Caco-2 (cell line): ENCODE results near the gene ATF6. TPM values are rescaled to one million over a fixed set of nuclear protein-coding genes. Genes with fewer than 3 reads are reported as not detected.

Source experiments
- BruUV-seq: library from RNA; stranded (reverse); fragments of 400-500 nt; replicated peaks from 2 replicates; lab custom pipeline; 2021; lab: Mats Ljungman, UMichigan
- CTCF ChIA-PET: fragments of 300-600 bp; sonication (Branson Sonifier 250); formaldehyde crosslinking; loops from one replicate; lab custom pipeline; 2022; ENCODE audit warnings: antibody characterized with exemption; lab: Charles Lee
- POLR2A ChIA-PET: fragments of 300-600 bp; sonication (Branson Sonifier 250); formaldehyde crosslinking; loops from one replicate; lab custom pipeline; 2022; ENCODE audit warnings: antibody characterized with exemption; lab: Charles Lee
- DNase-seq, 2 experiments: peaks; one replicate each; pipeline versions ENCODE4 v3.0.0 to v3.0.0-alpha.2; 2020 to 2022
- H3K27me3 ChIP-seq: replicated peaks from 2 replicates; pipeline ENCODE4 v1.6.0; 2011; ENCODE audit warnings: low read length; ENCODE audit not compliant: control insufficient read depth, insufficient read depth
- H3K36me3 ChIP-seq: 2 replicates; pipeline ENCODE4 v1.5.1; 2011; ENCODE audit warnings: low read length; ENCODE audit not compliant: control insufficient read depth, insufficient read depth
- H3K4me1 ChIP-seq: fragments of 250-450 bp; sonication (Bioruptor Pico); 2 replicates; pipeline ENCODE4 v1.5.1; 2020; ENCODE audit warnings: mild to moderate bottlenecking
- H3K4me3 ChIP-seq: 2 replicates; pipeline ENCODE4 v1.5.1; 2011; ENCODE audit warnings: low read depth, mild to moderate bottlenecking, control low read depth, low read length
- H3K9me3 ChIP-seq: fragments of 250-450 bp; sonication (Bioruptor Pico); 2 replicates; pipeline ENCODE4 v1.5.1; 2020; ENCODE audit warnings: mild to moderate bottlenecking, moderate library complexity
- H3K27ac Mint-ChIP-seq: one replicate; pipeline ENCODE4 v1.8.0; 2022; ENCODE audit warnings: mixed read lengths; ENCODE audit not compliant: unreplicated experiment
- H3K27me3 Mint-ChIP-seq: one replicate; pipeline ENCODE4 v1.8.0; 2022; ENCODE audit warnings: mixed read lengths; ENCODE audit not compliant: insufficient read depth, unreplicated experiment
- H3K36me3 Mint-ChIP-seq: one replicate; pipeline ENCODE4 v1.8.0; 2022; ENCODE audit warnings: mild to moderate bottlenecking, mixed read lengths; ENCODE audit not compliant: insufficient read depth, unreplicated experiment
- H3K4me1 Mint-ChIP-seq: one replicate; pipeline ENCODE4 v1.8.0; 2022; ENCODE audit warnings: low read depth, mixed read lengths; ENCODE audit not compliant: unreplicated experiment
- H3K4me3 Mint-ChIP-seq: one replicate; pipeline ENCODE4 v1.8.0; 2022; ENCODE audit warnings: mild to moderate bottlenecking, moderate library complexity, mixed read lengths; ENCODE audit not compliant: unreplicated experiment
- H3K9me3 Mint-ChIP-seq: one replicate; pipeline ENCODE4 v1.8.0; 2022; ENCODE audit warnings: mixed read lengths; ENCODE audit not compliant: unreplicated experiment
- CTCF ChIP-seq, 2 experiments: fragments of 200-600 bp in 1 of 2; IDR thresholded peaks; 1 replicate in 1 of 2; 2 replicates in 1 of 2; pipeline versions ENCODE4 v1.5.1 to v1.8.0; 2011 to 2022; ENCODE audit warnings: antibody characterized with exemption in 1 of 2, control low read depth in 1 of 2, inconsistent platforms in 1 of 2, low read depth in 1 of 2, low read length in 1 of 2, mild to moderate bottlenecking in 1 of 2, moderate library complexity in 1 of 2; ENCODE audit not compliant: insufficient read depth in 1 of 2, severe bottlenecking in 1 of 2, unreplicated experiment in 1 of 2
- intact Hi-C: fragments of 100-400 bp; cut with micrococcal nuclease; formaldehyde crosslinking; loops from one replicate; pipeline ENCODE4 v1.10.0; 2022; ENCODE audit not compliant: unreplicated experiment
- total RNA-seq: library from RNA; stranded (reverse); gene quantifications from 2 replicates; pipeline ENCODE4 v1.2.3, GENCODE V29; 2022

Gene ATF6
- total RNA-seq, 1 experiment from 2014 or later, result 16.4 TPM

- Mint-ChIP-seq H3K4me3 (peak overlapping the region; percentile 77), H3K9me3 (no peaks in the 10 kb centered on the region), H3K4me1 (peaks cover 7% of the 10 kb centered on the region), H3K27ac (no peak overlapping the region), H3K36me3 (peaks cover 15% of the 10 kb centered on the region), H3K27me3 (peaks cover 7% of the 10 kb centered on the region)
- no peaks in the 10 kb centered on the region for H3K36me3 ChIP-seq
- H3K27me3 ChIP-seq, result no peaks in the 10 kb centered on the region
- H3K4me1 ChIP-seq, result no peaks in the 10 kb centered on the region
- H3K9me3 ChIP-seq, result no peaks in the 10 kb centered on the region
- intact Hi-C loops, result no loop called here
- TF ChIP-seq CTCF (IDR thresholded peaks at IDR 0.05; ENCODE audit: insufficient read depth in 1 of 2, low read depth in 1 of 2, low read length in 1 of 2, severe bottlenecking in 1 of 2, unreplicated experiment in 1 of 2), result no peak
- TSS peak; percentile 85 for BruUV-seq
- ChIA-PET CTCF (interaction anchor here (1.1 to 1.5 kb wide), 3 partner anchors 11 to 310 kb away, joined by 3 to 8 read pairs (median 4); partner anchors contain the start of gene DUSP12), POLR2A (no interaction called here)
- DNase-seq, result no peak
- peak overlapping the region; percentile 82 for H3K4me3 ChIP-seq
Observed at GRCh38 chr1:161727256-161727924, 38.7 kb upstream of the ATF6 start.

GRCh38 chr1:161728376-161729226 lies 37.5 kb upstream of the ATF6 start:
- Histone ChIP-seq H3K4me1 (no peaks in the 10 kb centered on the region), H3K36me3 (no peaks in the 10 kb centered on the region), H3K27me3 (no peaks in the 10 kb centered on the region), H3K4me3 (no peak overlapping the region), H3K9me3 (no peaks in the 10 kb centered on the region)
- CTCF ChIA-PET, result interaction anchor here (0.7 kb wide), 1 partner anchor 1185 kb away, joined by 3 read pairs; no protein-coding TSS in a partner anchor
- intact Hi-C loops, result no loop called here
- Mint-ChIP-seq H3K4me3 (no peak overlapping the region), H3K36me3 (peaks cover 15% of the 10 kb centered on the region), H3K27me3 (peaks cover 12% of the 10 kb centered on the region), H3K9me3 (no peaks in the 10 kb centered on the region), H3K27ac (no peak overlapping the region), H3K4me1 (peaks cover 7% of the 10 kb centered on the region)
- TF ChIP-seq CTCF (IDR thresholded peaks at IDR 0.05; ENCODE audit: insufficient read depth in 1 of 2, low read depth in 1 of 2, low read length in 1 of 2, severe bottlenecking in 1 of 2, unreplicated experiment in 1 of 2), result no peak
- DNase-seq, result no peak
- BruUV-seq, result no TSS peak
- POLR2A ChIA-PET, result no interaction called here

- H3K9me3 ChIP-seq, result no peaks in the 10 kb centered on the region
- Mint-ChIP-seq H3K36me3 (peaks cover 11% of the 10 kb centered on the region), H3K4me3 (no peak overlapping the region), H3K27me3 (peaks cover 9% of the 10 kb centered on the region), H3K4me1 (peaks cover 7% of the 10 kb centered on the region), H3K9me3 (no peaks in the 10 kb centered on the region), H3K27ac (no peak overlapping the region)
- H3K27me3 ChIP-seq, result no peaks in the 10 kb centered on the region
- H3K4me1 ChIP-seq, result no peaks in the 10 kb centered on the region
- H3K4me3 ChIP-seq, result no peak overlapping the region
- ChIA-PET POLR2A (no interaction called here), CTCF (no interaction called here)
- no TSS peak for BruUV-seq
- H3K36me3 ChIP-seq, result no peaks in the 10 kb centered on the region
- intact Hi-C loops, result no loop called here
- DNase-seq, result no peak
- no peak for TF ChIP-seq CTCF (IDR thresholded peaks at IDR 0.05; ENCODE audit: insufficient read depth in 1 of 2, low read depth in 1 of 2, low read length in 1 of 2, severe bottlenecking in 1 of 2, unreplicated experiment in 1 of 2)
Observed at GRCh38 chr1:161730050-161730564, 36.0 kb upstream of the ATF6 start.
